Measurements from ENCODE around the gene IL24. TPM values are rescaled to one million over a fixed set of nuclear protein-coding genes. Genes with fewer than 3 reads are reported as not detected.

Gene IL24
- polyA plus RNA-seq, 2 of the 4 experiments (the other 2 are of a cell fraction): 0.04 TPM; not detected in 1

GRCh38 chr1:206937425-206937824 is 40.2 kb downstream of the IL24 start:
- ChIA-PET CTCF (interaction anchor here (0.7 to 7.8 kb wide), 6 partner anchors 9 to 81 kb away, joined by 3 to 63 read pairs (median 6); partner anchors contain the start of gene PIGR), POLR2A (no interaction called here)
- TF ChIP-seq NFE2L2 (conservative IDR thresholded peaks at IDR 0.05; ENCODE audit: low read length) (no peak), JUNB (IDR thresholded peaks at IDR 0.05) (no peak), POLR2AphosphoS2 (conservative IDR thresholded peaks at IDR 0.05; ENCODE audit: low read length) (no peak), PBX3 (IDR thresholded peaks at IDR 0.05) (no peak), HMGXB4 (CRISPR knock-in tag; IDR thresholded peaks at IDR 0.05; ENCODE audit: borderline replicate concordance) (no peak), ZSCAN20 (CRISPR knock-in tag; IDR thresholded peaks at IDR 0.05) (no peak), HOXB13 (CRISPR knock-in tag; IDR thresholded peaks at IDR 0.05; ENCODE audit: low read depth) (no peak), CBX8 (IDR thresholded peaks at IDR 0.05) (no peak), FOSL2 (IDR thresholded peaks at IDR 0.05) (no peak), FOSL2 (CRISPR knock-in tag; IDR thresholded peaks at IDR 0.05) (no peak), ZC3H11A (IDR thresholded peaks at IDR 0.05) (no peak), TP53 (CRISPR knock-in tag; IDR thresholded peaks at IDR 0.05) (no peak), GATA3 (IDR thresholded peaks at IDR 0.05; ENCODE audit: borderline replicate concordance) (no peak), FOXS1 (CRISPR knock-in tag; IDR thresholded peaks at IDR 0.05) (no peak), E2F6 (IDR thresholded peaks at IDR 0.05; ENCODE audit: borderline replicate concordance, low read depth) (no peak), EHMT2 (IDR thresholded peaks at IDR 0.05; ENCODE audit: low read depth) (no peak), NR3C1 (IDR thresholded peaks at IDR 0.05) (no peak)
- TF ChIP-seq, protein P1, sequence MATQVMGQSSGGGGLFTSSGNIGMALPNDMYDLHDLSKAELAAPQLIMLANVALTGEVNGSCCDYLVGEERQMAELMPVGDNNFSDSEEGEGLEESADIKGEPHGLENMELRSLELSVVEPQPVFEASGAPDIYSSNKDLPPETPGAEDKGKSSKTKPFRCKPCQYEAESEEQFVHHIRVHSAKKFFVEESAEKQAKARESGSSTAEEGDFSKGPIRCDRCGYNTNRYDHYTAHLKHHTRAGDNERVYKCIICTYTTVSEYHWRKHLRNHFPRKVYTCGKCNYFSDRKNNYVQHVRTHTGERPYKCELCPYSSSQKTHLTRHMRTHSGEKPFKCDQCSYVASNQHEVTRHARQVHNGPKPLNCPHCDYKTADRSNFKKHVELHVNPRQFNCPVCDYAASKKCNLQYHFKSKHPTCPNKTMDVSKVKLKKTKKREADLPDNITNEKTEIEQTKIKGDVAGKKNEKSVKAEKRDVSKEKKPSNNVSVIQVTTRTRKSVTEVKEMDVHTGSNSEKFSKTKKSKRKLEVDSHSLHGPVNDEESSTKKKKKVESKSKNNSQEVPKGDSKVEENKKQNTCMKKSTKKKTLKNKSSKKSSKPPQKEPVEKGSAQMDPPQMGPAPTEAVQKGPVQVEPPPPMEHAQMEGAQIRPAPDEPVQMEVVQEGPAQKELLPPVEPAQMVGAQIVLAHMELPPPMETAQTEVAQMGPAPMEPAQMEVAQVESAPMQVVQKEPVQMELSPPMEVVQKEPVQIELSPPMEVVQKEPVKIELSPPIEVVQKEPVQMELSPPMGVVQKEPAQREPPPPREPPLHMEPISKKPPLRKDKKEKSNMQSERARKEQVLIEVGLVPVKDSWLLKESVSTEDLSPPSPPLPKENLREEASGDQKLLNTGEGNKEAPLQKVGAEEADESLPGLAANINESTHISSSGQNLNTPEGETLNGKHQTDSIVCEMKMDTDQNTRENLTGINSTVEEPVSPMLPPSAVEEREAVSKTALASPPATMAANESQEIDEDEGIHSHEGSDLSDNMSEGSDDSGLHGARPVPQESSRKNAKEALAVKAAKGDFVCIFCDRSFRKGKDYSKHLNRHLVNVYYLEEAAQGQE (IDR thresholded peaks at IDR 0.05): no peak
- DNase-seq (ENCODE audit: low read depth in 1 of 2, low spot score in 1 of 2): no peak
- Histone ChIP-seq H3K27ac (no peak overlapping the region), H3K4me2 (no peak overlapping the region), H3K4me1 (peaks cover 5% of the 10 kb centered on the region; the same call in 1 of the 3 replicates), H3K9me3 (no peaks in the 10 kb centered on the region), H3K4me3 (no peak overlapping the region)
- no peak for ATAC-seq
- no peak for FAIRE-seq
- WGBS (ENCODE audit: missing lambda C conversion rate): 74% methylated on average over 6 of the region's 6 CpGs

DNA sequence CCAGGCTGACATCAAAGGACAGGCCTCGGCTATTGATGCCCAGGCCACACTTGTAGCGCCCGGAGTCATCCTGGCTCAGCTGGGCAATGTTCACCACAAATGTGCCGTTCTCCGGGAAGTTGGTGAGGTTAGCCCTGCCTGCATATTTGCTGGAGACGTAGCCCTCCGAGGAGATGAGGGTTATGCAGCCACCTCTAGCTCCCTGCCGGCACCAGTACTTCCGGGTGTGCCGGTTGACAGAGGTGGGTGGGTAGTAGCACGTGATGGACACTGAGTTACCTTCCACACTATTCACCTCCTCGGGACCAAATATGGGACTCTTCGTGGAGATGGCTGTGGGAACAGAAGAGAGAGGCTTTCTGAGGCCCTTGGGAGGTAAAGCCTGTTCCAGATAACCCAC is 41.9 kb downstream of the IL24 start:
- H3K4me1 ChIP-seq: peaks cover 5% of the 10 kb centered on the region; the same call in 1 of the 3 replicates
- ChIA-PET CTCF (interaction anchor here (0.8 kb wide), 1 partner anchor 28 kb away, joined by 3 read pairs; no protein-coding TSS in a partner anchor), POLR2A (no interaction called here)
- no peak for ATAC-seq
- no peak for DNase-seq (ENCODE audit: low read depth in 1 of 2, low spot score in 1 of 2)
- H3K4me3 ChIP-seq: no peak overlapping the region
- no peak overlapping the region for H3K4me2 ChIP-seq
- H3K27ac ChIP-seq: no peak overlapping the region
- TF ChIP-seq ATOH8 (CRISPR knock-in tag; IDR thresholded peaks at IDR 0.05; ENCODE audit: low read depth) (no peak), PBX3 (IDR thresholded peaks at IDR 0.05) (no peak), EP300 (IDR thresholded peaks at IDR 0.05) (no peak)
- 86% methylated on average over 13 of the region's 13 CpGs for WGBS (ENCODE audit: missing lambda C conversion rate)
- H3K9me3 ChIP-seq: no peaks in the 10 kb centered on the region
- no peak for FAIRE-seq
